K562 (cell line): ENCODE measurements around the gene CCDC136.
A peak's percentile ranks its signal among the peaks of the same experiment; 100 is the strongest.

Experiments used
- CHD1 ChIP-seq: fragments of 200-600 bp; sonication (generic); IDR thresholded peaks from one replicate; pipeline ENCODE4 v1.6.1; 2012; ENCODE audit warnings: mild to moderate bottlenecking, moderate library complexity, low read length, inconsistent platforms
- CREB3L1 ChIP-seq: fragments of 450-650 bp; IDR thresholded peaks from 2 replicates; pipeline ENCODE4 v1.6.1; 2014; ENCODE audit warnings: low read depth, mild to moderate bottlenecking, moderate library complexity, borderline replicate concordance
- EGR1 ChIP-seq: fragments of 450-650 bp; conservative IDR thresholded peaks from 2 replicates; pipeline ENCODE4 v1.6.1; 2017; ENCODE audit warnings: mild to moderate bottlenecking
- EZH2 ChIP-seq: IDR thresholded peaks from 2 replicates; pipeline ENCODE4 v1.6.1; 2012; ENCODE audit warnings: low read depth, mild to moderate bottlenecking, inconsistent platforms, low read length, borderline replicate concordance
- MAX ChIP-seq: sonication (generic); formaldehyde crosslinking; IDR thresholded peaks from 2 replicates; pipeline ENCODE4 v1.9.0; 2022; ENCODE audit warnings: mild to moderate bottlenecking, missing genetic modification reagents
- PTBP1 ChIP-seq: fragments of 200-400 bp; formaldehyde crosslinking; IDR thresholded peaks from 2 replicates; pipeline ENCODE4 v1.6.1; 2017; ENCODE audit warnings: low read depth, low read length
- SP1 ChIP-seq: sonication (generic); formaldehyde crosslinking; IDR thresholded peaks from 2 replicates; pipeline ENCODE4 v1.8.1; 2022; ENCODE audit warnings: mild to moderate bottlenecking, missing genetic modification reagents
- SREBF2 ChIP-seq: sonication (generic); formaldehyde crosslinking; IDR thresholded peaks from 2 replicates; pipeline ENCODE4 v1.4.0; 2020; ENCODE audit warnings: mild to moderate bottlenecking, missing genetic modification reagents
- ZNF445 ChIP-seq: fragments of 250-450 bp; sonication (Bioruptor Pico); IDR thresholded peaks from 2 replicates; pipeline ENCODE4 v1.4.0; 2020; ENCODE audit warnings: low read depth, mild to moderate bottlenecking, moderate library complexity
- ZNF717 ChIP-seq: fragments of 250-450 bp; sonication (Bioruptor Pico); IDR thresholded peaks from 2 replicates; pipeline ENCODE4 v1.5.0; 2021
- TF ChIP-seq, protein P1 (sequence below), 2 experiments: fragments of 450-650 bp in 1 of 2; sonication (generic) in 1 of 2; formaldehyde crosslinking; conservative IDR thresholded peaks; 2 replicates each; pipeline versions ENCODE4 v1.4.0 to v1.8.1; 2020 to 2022; ENCODE audit warnings: mild to moderate bottlenecking in 1 of 2, missing genetic modification reagents in 1 of 2
- TF ChIP-seq, protein P2 (sequence below): sonication (generic); formaldehyde crosslinking; IDR thresholded peaks from 2 replicates; pipeline ENCODE4 v1.8.1; 2023; ENCODE audit warnings: mild to moderate bottlenecking, missing genetic modification reagents

- peak; percentile 56; the same call in 1 of the 2 replicates for TF ChIP-seq MAX
- TF ChIP-seq CREB3L1, result no peak
- TF ChIP-seq SREBF2 (CRISPR knock-in tag), result no peak
- TF ChIP-seq SP1 (CRISPR knock-in tag), result no peak; the same call in 1 of the 2 replicates
- TF ChIP-seq PTBP1, result 0 out of 2 replicates have a peak, but pooled peaks have one; percentile 39
- TF ChIP-seq EGR1, result no peak
- no peak for TF ChIP-seq EZH2
- TF ChIP-seq, protein P1, sequence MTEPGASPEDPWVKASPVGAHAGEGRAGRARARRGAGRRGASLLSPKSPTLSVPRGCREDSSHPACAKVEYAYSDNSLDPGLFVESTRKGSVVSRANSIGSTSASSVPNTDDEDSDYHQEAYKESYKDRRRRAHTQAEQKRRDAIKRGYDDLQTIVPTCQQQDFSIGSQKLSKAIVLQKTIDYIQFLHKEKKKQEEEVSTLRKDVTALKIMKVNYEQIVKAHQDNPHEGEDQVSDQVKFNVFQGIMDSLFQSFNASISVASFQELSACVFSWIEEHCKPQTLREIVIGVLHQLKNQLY (CRISPR knock-in tag; conservative IDR thresholded peaks at IDR 0.05), result no peak
- TF ChIP-seq ZNF717 (CRISPR knock-in tag), result no peak
- no peak for TF ChIP-seq CHD1
- TF ChIP-seq, protein P2, sequence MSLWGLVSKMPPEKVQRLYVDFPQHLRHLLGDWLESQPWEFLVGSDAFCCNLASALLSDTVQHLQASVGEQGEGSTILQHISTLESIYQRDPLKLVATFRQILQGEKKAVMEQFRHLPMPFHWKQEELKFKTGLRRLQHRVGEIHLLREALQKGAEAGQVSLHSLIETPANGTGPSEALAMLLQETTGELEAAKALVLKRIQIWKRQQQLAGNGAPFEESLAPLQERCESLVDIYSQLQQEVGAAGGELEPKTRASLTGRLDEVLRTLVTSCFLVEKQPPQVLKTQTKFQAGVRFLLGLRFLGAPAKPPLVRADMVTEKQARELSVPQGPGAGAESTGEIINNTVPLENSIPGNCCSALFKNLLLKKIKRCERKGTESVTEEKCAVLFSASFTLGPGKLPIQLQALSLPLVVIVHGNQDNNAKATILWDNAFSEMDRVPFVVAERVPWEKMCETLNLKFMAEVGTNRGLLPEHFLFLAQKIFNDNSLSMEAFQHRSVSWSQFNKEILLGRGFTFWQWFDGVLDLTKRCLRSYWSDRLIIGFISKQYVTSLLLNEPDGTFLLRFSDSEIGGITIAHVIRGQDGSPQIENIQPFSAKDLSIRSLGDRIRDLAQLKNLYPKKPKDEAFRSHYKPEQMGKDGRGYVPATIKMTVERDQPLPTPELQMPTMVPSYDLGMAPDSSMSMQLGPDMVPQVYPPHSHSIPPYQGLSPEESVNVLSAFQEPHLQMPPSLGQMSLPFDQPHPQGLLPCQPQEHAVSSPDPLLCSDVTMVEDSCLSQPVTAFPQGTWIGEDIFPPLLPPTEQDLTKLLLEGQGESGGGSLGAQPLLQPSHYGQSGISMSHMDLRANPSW (CRISPR knock-in tag), result peak; percentile 60; the same call in 1 of the 2 replicates
- no peak for TF ChIP-seq ZNF445 (CRISPR knock-in tag)
These were observed 20.9 kb downstream of the CCDC136 start for GRCh38 chr7:128812514-128813168.
